Body of pancreas (tissue), 4 donors: ENCODE data around the gene PHC2.

Experiments used
- CTCF ChIP-seq, 7 experiments: fragments of 450-650 bp in 4 of 7; fragments of 200-600 bp in 3 of 7; sonication (generic) in 3 of 7; IDR thresholded peaks; one replicate each; pipeline ENCODE4 v1.5.1; 2016 to 2019; ENCODE audit warnings: antibody characterized with exemption in 7 of 7
- POLR2A ChIP-seq, 3 donors: fragments of 450-650 bp; IDR thresholded peaks; one replicate each; pipeline ENCODE4 v1.6.1; 2016; ENCODE audit warnings: antibody characterized with exemption in 3 of 3, mild to moderate bottlenecking in 2 of 3

- no peak for TF ChIP-seq CTCF (IDR thresholded peaks at IDR 0.05)
- no peak for TF ChIP-seq POLR2A (IDR thresholded peaks at IDR 0.05)
Measured at GRCh38 chr1:33281554-33282303, 149.2 kb downstream of the PHC2 start.
